Neural cell (in vitro differentiated cells): Measurements from ENCODE around the gene MAP2K6. TPM values are rescaled to one million over a fixed set of nuclear protein-coding genes. Genes with fewer than 3 reads are reported as not detected.

Source experiments
- H2AFZ ChIP-seq: fragments of 200-600, 300-800 bp; sonication (generic), shearing (Covaris generic); 2 replicates; pipeline ENCODE4 v1.6.0; 2014; ENCODE audit warnings: low read depth, mild to moderate bottlenecking, antibody characterized with exemption, low read length, moderate library complexity
- H3F3A ChIP-seq: fragments of 200-600 bp; shearing (Covaris generic); 2 replicates; pipeline ENCODE4 v1.6.1; 2016; ENCODE audit warnings: mild to moderate bottlenecking, moderate library complexity, mixed read lengths, antibody characterized with exemption, low read length; ENCODE audit not compliant: insufficient read depth, poor library complexity, severe bottlenecking
- H3K27ac ChIP-seq: fragments of 200-600, 300-800 bp; sonication (generic), shearing (Covaris generic); 2 replicates; pipeline ENCODE4 v1.5.1; 2014; ENCODE audit warnings: mild to moderate bottlenecking, low read length, moderate library complexity
- H3K27me3 ChIP-seq: fragments of 300-800, 200-600 bp; sonication (generic), shearing (Covaris generic); 2 replicates; pipeline ENCODE4 v1.6.0; 2014; ENCODE audit warnings: mild to moderate bottlenecking, low read depth, low read length, moderate library complexity; ENCODE audit not compliant: insufficient read depth
- H3K36me3 ChIP-seq: fragments of 300-800, 200-600 bp; sonication (generic), shearing (Covaris generic); 2 replicates; pipeline ENCODE4 v1.5.1; 2014; ENCODE audit warnings: mild to moderate bottlenecking, antibody characterized with exemption, low read length, moderate library complexity; ENCODE audit not compliant: insufficient read depth
- H3K4me2 ChIP-seq: fragments of 300-800, 200-600 bp; sonication (generic), shearing (Covaris generic); 2 replicates; pipeline ENCODE4 v1.6.0; 2014; ENCODE audit warnings: mild to moderate bottlenecking, low read length
- H3K4me3 ChIP-seq: fragments of 300-800, 200-600 bp; sonication (generic), shearing (Covaris generic); 2 replicates; pipeline ENCODE4 v1.5.1; 2014; ENCODE audit warnings: mild to moderate bottlenecking, low read length, moderate library complexity
- H3K79me2 ChIP-seq: fragments of 200-600 bp; shearing (Covaris generic); replicated peaks from 2 replicates; pipeline ENCODE4 v1.6.0; 2014; ENCODE audit warnings: mild to moderate bottlenecking, low read length, moderate library complexity; ENCODE audit not compliant: insufficient read depth
- H3K9ac ChIP-seq: fragments of 300-800, 200-600 bp; sonication (generic), shearing (Covaris generic); 2 replicates; pipeline ENCODE4 v1.6.1; 2016; ENCODE audit warnings: mild to moderate bottlenecking, low read length, mixed read lengths
- H3K9me2 ChIP-seq: fragments of 200-600 bp; shearing (Covaris generic); 2 replicates; pipeline ENCODE4 v1.6.1; 2016; ENCODE audit warnings: mild to moderate bottlenecking, low read length, mixed read lengths; ENCODE audit not compliant: insufficient read depth
- H3K9me3 ChIP-seq: fragments of 200-600, 300-800 bp; sonication (generic), shearing (Covaris generic); 2 replicates; pipeline ENCODE4 v1.6.1; 2016; ENCODE audit warnings: mild to moderate bottlenecking, mixed run types, low read length, moderate library complexity, mixed read lengths
- H4K20me1 ChIP-seq: fragments of 200-600 bp; shearing (Covaris generic); 2 replicates; pipeline ENCODE4 v1.6.1; 2016; ENCODE audit warnings: mild to moderate bottlenecking, mixed run types; ENCODE audit not compliant: insufficient read depth
- EP300 ChIP-seq: fragments of 450-650 bp; conservative IDR thresholded peaks from 2 replicates; pipeline ENCODE4 v1.6.1; 2014; ENCODE audit warnings: antibody characterized with exemption, mild to moderate bottlenecking, moderate library complexity; ENCODE audit not compliant: poor library complexity, severe bottlenecking
- MXI1 ChIP-seq: fragments of 450-650 bp; conservative IDR thresholded peaks from 2 replicates; pipeline ENCODE4 v1.6.1; 2014; ENCODE audit warnings: antibody characterized with exemption, mild to moderate bottlenecking; ENCODE audit not compliant: poor library complexity, severe bottlenecking
- POLR2AphosphoS5 ChIP-seq: IDR thresholded peaks from 2 replicates; pipeline ENCODE4 v1.6.1; 2012
- RAD21 ChIP-seq: fragments of 450-650 bp; conservative IDR thresholded peaks from 2 replicates; pipeline ENCODE4 v1.6.1; 2014; ENCODE audit warnings: antibody characterized with exemption, mild to moderate bottlenecking, moderate library complexity
- SMC3 ChIP-seq: fragments of 450-650 bp; conservative IDR thresholded peaks from 2 replicates; pipeline ENCODE4 v1.6.1; 2014; ENCODE audit warnings: antibody characterized with exemption, mild to moderate bottlenecking, moderate library complexity; ENCODE audit not compliant: poor library complexity
- TAF1 ChIP-seq: IDR thresholded peaks from 2 replicates; pipeline ENCODE4 v1.6.1; 2012; ENCODE audit warnings: low read depth
- polyA plus RNA-seq: library from polyadenylated mRNA; depleted of rRNA; stranded (reverse); fragments of >200 nt; gene quantifications from 2 replicates; pipeline ENCODE4 v1.2.3, GENCODE V29; 2014
- TF ChIP-seq, protein P1 (sequence below): IDR thresholded peaks from 2 replicates; pipeline ENCODE4 v1.6.1; 2012; ENCODE audit warnings: borderline replicate concordance

The MAP2K6 gene
- polyA plus RNA-seq, 1 donor from 2014 or later, result 10.5 TPM

DNA sequence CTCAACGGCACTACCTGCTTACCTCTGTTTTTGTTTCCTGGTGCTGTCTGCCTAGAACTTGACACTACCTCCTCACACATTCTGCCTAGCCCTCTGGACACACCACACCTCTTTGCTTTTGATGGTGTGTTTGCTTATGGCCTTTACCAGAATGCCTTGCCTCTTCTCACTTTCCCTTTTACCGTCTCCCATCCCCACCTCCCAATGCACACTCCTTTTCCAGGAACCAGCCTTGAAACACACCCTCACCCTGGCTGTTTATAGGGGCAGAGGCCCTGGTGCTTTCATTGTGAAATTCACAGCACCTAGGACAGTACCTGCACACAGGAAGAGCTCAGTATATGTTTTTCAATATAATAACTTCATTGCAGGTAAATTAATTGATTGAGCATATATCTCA is 56.2 kb downstream of the MAP2K6 start:
- no peak overlapping the region for H3K9ac ChIP-seq

DNA sequence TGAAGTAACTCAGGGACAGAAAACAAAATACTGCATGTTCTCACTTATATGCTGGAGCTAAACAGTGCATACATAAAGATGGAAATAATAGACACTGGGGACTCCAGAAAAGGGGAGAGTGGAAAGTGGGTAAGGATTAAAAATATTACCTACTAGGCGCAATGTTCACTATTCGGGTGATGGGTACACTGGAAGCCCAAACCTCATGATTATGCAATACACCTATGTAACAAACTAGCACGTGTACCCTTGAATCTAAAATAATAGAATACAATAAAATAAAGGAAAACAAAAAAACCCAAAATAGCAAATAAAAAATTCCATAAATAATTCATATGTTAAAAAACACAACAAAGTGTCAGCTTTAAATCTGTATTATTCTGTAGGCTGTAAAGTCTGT is 56.9 kb downstream of the MAP2K6 start:
- Histone ChIP-seq H3K9ac (no peak overlapping the region), H3K4me2 (no peak overlapping the region), H3K79me2 (no peaks in the 10 kb centered on the region), H4K20me1 (no peaks in the 10 kb centered on the region), H2AFZ (no peak overlapping the region), H3K4me3 (no peak overlapping the region), H3K27ac (no peak overlapping the region), H3K9me2 (no peaks in the 10 kb centered on the region), H3F3A (no peaks in the 10 kb centered on the region), H3K27me3 (no peaks in the 10 kb centered on the region), H3K36me3 (no peaks in the 10 kb centered on the region), H3K9me3 (no peaks in the 10 kb centered on the region)
- no peak for TF ChIP-seq EP300
- TF ChIP-seq RAD21, result no peak
- TF ChIP-seq MXI1, result no peak
- no peak for TF ChIP-seq TAF1
- TF ChIP-seq SMC3, result no peak

More for the DNA sequence above, 56.2 kb downstream of the MAP2K6 start:
- Histone ChIP-seq H3K4me2 (no peak overlapping the region), H3K4me3 (no peak overlapping the region), H4K20me1 (no peaks in the 10 kb centered on the region), H3K27me3 (no peaks in the 10 kb centered on the region), H2AFZ (no peak overlapping the region), H3K27ac (no peak overlapping the region), H3K9me3 (no peaks in the 10 kb centered on the region), H3K79me2 (no peaks in the 10 kb centered on the region), H3K36me3 (no peaks in the 10 kb centered on the region), H3F3A (no peaks in the 10 kb centered on the region), H3K9me2 (no peaks in the 10 kb centered on the region)
- TF ChIP-seq, protein P1, sequence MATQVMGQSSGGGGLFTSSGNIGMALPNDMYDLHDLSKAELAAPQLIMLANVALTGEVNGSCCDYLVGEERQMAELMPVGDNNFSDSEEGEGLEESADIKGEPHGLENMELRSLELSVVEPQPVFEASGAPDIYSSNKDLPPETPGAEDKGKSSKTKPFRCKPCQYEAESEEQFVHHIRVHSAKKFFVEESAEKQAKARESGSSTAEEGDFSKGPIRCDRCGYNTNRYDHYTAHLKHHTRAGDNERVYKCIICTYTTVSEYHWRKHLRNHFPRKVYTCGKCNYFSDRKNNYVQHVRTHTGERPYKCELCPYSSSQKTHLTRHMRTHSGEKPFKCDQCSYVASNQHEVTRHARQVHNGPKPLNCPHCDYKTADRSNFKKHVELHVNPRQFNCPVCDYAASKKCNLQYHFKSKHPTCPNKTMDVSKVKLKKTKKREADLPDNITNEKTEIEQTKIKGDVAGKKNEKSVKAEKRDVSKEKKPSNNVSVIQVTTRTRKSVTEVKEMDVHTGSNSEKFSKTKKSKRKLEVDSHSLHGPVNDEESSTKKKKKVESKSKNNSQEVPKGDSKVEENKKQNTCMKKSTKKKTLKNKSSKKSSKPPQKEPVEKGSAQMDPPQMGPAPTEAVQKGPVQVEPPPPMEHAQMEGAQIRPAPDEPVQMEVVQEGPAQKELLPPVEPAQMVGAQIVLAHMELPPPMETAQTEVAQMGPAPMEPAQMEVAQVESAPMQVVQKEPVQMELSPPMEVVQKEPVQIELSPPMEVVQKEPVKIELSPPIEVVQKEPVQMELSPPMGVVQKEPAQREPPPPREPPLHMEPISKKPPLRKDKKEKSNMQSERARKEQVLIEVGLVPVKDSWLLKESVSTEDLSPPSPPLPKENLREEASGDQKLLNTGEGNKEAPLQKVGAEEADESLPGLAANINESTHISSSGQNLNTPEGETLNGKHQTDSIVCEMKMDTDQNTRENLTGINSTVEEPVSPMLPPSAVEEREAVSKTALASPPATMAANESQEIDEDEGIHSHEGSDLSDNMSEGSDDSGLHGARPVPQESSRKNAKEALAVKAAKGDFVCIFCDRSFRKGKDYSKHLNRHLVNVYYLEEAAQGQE, result no peak

DNA sequence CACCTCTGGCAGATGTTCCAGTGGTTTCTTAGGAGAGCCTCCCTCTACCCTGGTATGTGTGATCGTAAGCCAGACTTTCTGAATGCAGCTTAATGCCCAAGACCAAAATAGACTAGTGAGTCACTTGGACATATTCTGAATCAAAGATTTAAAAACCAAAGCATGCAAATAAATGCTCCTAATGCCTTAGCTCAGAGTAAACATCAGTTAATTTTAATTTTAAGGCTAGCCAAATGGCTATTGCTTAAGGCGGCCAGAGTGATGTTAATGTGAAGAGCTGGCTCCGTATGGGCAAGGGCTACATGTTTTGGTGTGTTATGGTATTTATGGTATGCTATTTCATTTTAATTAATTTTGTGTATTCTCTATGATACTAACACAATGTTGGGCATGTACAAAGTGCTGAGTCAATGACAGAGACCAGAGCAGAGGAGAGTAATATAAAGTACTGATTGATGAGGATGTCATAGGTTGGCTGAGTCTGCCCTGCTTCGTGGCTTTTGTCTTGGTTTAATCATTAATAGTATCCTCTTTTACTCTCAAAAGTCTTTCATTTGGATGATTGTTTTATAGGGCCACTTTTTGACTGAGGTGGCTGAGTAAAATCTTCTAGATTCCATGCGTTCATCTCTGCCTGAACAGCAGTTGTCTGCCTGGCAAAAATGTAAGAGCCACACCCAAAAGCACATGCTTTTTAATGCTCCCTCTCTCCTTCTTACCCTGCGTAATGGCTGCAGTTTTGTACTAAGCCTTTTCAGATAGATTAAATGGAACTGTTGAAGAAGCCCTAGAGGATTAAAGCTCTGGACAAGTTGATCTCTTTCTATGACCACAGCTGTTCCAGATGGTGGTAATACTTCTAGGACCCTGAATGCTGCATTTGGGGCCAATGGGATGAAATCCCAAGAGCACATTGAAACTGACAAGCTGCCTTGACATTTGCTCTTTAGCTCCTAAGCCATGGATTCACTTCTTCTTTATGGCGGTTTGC is 59.6 kb downstream of the MAP2K6 start:
- H3K79me2 ChIP-seq, result no peaks in the 10 kb centered on the region
- H3K4me3 ChIP-seq, result no peak overlapping the region
- H4K20me1 ChIP-seq, result no peaks in the 10 kb centered on the region
- TF ChIP-seq EP300, result no peak
- TF ChIP-seq POLR2AphosphoS5, result no peak
- TF ChIP-seq MXI1, result no peak
- no peak for TF ChIP-seq SMC3
- TF ChIP-seq, protein P1, result no peak
- H3K27me3 ChIP-seq, result no peaks in the 10 kb centered on the region
- no peaks in the 10 kb centered on the region for H3K9me3 ChIP-seq
- H3K27ac ChIP-seq, result no peak overlapping the region
- H3F3A ChIP-seq, result no peaks in the 10 kb centered on the region
- no peak overlapping the region for H3K9ac ChIP-seq
- H2AFZ ChIP-seq, result no peak overlapping the region
- H3K4me2 ChIP-seq, result no peak overlapping the region
- H3K9me2 ChIP-seq, result no peaks in the 10 kb centered on the region
- H3K36me3 ChIP-seq, result no peaks in the 10 kb centered on the region
